GM18868 (cell line): ENCODE results near the gene DDHD1.

Source experiments
- ATAC-seq: cut with Tn5 transposase; IDR thresholded peaks from one replicate; pipeline ENCODE4 v1.9.1; 2021; ENCODE audit warnings: mild to moderate bottlenecking, moderate library complexity; ENCODE audit not compliant: unreplicated experiment

The DDHD1 gene

DNA sequence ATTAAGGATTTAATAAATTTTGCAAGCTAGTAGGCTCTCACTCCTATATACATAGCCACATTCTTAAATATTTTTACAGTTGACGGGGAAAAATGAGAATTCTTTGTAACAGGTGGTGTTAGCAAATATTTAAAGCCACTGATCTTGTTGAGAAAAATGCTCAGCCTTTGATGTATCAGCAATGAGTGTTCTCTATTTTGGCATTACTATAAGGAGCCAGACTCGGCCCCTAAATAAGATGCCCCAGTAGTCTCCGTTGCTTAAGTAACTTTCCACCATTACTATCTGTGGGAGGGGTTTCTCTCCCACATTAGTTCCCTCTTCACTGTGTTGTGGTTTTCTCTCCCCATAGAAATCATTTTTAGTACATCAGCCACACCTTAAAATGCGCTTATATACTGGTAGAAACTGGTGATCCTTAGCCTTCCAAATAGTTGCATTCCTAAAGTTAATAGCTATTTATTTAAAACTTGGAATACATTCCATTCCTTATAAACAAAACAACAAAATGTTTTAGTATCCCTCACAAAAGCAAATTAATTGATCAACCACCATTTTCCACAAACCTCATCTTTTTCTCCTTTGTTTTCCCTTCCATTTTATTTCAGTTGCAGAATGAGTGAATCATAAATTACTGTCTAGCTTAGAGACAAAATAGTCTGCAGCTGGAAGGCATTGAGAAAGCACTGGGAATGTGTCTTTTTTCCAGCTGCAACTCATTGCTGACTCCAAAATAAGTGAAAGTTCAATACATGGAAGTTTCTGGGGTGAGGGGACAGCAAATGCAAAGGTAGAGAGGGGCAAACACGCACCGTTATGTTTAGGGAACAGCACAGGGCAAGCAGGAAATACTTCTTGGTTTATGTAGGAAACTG lies 117.5 kb downstream of the DDHD1 start:
- no peak for ATAC-seq

DNA sequence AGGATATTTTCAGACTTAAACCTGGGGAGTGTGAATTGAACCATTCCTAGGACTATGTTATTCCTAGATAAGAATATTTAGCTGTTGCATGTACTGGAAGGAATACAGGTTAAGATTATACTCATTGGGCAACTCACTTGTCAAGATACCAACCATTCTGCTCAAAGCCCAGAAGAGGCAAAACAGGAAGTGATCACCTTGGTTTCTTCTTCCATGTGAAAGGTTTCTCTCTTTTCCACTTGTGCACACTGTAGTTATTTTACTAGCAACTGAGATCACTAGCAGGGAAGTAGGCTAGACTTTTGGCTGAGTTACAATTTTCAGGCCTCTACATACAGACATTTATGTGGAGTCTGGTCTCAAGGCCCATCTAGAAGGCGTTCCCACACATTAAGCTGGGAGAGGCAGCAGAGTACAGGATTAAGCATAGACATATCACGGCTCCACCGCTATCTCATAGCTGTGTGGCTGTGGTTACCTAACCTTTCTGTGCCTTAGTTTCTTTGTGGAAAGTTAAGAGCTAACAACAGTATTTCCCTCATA lies 118.4 kb downstream of the DDHD1 start:
- no peak for ATAC-seq

DNA sequence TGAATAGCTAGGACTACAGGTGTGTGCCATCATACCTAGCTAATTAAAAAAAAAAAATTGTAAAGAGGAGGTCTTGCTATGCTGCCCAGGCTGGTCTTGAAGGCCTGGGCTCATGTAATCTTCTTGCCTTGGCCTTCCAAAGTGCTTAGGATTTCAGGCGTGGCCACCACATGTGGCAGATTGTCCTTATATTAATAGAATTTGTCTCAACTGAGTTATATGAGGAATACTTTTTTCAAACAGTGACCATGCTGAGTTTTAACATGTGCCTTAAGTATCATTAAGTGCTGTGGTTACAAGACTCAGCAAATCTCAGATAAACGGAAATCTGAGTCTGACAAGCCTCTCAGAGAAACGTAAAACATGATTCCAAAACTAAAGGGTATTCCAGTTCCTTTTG lies 119.1 kb downstream of the DDHD1 start:
- ATAC-seq: no peak

DNA sequence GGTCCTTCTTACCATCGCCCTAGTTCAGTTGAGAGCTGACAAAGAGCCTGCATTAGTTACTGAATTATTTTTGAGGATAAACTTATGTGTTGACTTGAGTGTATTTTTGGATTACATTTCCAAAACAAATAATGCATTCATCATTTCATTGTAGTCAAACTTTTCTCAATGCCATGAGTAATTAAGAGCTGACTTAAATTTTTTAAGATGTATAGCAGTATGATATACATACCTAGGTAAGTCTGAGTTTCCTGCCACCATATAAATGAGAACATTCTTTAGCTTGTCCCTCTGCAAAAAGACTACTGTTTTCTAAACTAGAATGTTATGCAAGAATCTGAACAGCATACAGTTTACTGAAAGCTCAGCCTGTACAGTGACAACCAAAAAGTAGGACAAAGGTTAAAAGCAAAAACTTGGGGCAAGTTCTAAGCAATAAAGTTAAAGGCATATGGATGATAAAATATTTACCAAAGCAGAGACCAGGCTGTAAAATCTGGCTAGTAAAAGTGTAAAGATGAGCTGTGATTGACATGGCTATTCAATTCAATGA lies 120.2 kb downstream of the DDHD1 start:
- ATAC-seq: no peak

DNA sequence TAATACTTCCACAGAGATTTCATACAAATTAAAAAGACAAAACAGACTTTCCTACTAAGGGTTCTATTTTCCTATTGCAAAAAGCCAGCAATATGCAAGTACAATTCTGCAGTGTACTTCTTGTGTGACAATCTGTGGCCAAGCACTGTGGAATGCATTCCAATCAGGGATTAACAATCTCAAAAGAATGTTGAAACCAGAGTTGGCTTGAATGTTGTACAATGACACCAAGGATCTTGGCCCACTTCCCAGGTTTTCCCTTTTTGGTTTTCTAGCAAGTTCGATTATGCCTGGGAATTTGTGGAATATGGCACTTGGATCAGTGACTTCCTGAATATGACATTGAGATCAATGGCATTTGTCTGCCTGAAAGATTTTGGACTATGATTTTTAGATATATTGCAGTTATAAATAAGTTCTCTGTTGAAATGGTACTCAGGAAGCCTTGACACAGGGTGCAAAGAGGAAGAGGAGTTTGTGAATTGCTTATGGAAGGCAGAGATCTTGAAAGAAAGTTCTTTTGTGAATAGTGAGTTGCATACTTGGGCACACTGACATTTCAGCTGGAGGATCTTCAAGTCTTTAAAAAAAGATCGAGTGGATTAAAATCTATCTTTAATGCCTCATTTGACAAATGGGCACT lies 120.8 kb downstream of the DDHD1 start:
- no peak for ATAC-seq

DNA sequence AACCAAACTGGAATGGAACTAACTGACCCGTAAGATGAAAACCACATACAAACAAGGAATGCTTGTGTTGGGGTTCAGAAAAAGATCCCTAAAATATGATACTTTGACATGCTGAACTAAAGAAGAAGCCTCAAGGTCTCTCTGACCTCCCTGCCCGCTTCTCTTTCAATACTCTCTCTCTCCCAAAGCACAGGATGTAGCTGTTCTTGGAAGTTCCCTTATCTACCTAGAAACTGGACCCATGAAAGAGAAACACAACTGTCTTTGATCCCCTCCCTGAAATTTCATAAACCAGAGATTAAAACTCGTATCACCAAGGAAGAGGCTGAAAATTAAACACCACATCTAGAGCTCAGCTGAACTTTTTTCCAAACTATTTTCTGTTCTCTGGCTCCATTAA lies 125.6 kb downstream of the DDHD1 start:
- ATAC-seq: no peak

DNA sequence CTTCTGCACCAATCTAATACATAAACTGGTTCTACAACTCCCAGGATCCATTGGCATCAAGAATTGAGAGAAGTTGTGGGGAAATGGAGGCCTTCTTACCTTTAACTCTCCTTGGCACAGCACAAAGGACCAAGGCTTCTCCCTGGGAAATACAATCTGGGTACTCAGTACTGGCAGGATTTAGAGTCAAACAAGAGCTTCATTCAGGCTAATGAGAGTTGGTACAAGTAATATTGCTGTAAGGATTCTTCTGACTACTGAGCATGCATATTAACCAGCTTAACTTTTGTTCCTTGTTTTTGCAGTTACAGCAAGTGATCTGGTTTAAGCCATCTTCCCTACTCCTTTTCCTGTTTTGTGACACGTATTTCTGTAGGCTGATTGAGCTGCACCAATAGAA lies 126.1 kb downstream of the DDHD1 start:
- no peak for ATAC-seq

DNA sequence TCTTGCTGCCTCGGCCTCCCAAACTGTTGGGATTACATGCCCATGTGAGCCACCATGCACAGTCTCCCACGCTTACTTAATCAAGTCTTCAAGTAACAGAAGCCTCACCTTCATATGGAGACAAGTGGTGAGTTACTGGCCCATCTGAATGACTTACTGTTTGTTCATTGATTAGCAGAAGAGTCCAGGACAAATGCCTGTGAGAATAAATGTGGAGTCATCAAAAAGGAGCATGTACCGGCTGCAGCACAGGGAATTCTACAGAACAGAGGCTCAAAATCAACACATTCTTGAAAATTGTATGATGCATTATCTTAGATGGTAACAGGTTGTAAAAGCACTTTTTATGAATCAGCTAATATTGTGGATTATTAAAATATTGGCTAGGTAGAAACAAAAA lies 129.8 kb downstream of the DDHD1 start:
- ATAC-seq: no peak

DNA sequence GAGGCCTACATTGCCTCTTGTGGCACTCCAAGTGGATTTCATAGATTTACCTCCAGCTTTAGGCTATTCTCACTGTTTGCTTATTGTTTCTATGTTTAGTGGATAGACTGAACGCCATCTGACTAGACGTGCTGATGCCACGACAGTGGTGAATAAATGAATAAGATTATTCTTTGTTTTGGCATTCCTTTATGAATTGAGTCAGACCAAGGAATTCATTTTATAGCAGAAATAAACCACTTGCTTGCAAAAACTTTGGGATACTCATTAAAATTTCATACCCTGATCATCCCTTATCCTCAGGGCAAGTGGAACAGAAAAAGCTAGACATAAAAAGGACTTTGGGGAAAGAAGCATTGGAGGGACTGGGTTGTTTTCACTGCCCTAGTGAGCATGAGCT lies 130.5 kb downstream of the DDHD1 start:
- no peak for ATAC-seq

DNA sequence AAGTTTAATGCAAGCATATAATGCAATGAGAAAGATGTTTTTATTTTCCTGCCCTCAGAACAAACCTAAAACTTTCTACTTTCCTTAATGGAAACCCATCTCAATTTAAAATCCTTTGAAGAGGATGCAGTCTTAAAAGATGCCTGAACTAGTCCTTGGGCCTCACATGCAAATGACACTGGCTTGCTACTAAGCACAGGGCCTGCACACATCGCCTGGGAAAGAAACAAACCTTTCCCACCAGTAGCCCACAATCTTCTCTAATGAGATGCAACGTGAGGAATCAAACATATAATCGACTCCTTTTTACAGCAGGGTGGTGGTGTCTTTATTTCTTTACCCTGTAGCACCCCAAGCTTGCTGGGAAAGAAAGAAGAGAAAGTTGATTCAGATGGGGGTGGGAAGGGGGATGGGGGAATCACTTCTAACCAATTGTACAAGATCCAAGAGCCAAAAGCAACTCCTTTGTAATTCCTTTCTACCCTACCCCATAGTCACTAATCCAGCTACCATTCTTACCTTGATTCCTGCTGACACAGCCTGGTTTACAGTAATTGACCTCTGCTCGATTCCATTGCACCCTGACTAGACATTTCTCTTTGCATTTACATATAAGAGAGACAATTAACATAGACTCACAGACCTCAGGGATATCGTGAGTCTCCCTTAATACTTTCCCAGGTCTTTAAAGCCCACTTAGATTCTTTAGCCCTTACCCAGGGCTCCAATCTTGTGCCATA lies 132.8 kb downstream of the DDHD1 start:
- no peak for ATAC-seq

DNA sequence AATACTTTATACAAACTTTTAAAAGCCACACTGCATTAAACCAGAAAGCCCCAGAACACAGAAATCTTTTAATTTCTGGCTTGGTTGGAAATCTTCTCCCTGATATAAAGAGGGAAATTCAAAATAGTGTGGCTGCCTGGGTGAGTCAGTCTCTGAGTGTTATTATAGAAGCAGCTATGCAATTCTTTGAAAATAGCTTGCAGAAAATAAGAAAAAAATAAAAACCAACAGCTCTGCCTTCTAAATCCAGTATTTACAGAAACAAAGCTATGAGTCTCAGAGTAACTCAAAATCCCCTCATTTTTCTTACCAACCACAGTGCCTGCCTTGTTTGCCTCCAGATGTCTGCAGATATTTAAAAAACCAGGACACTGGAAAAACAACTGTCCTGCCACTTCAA lies 133.7 kb downstream of the DDHD1 start:
- no peak for ATAC-seq

DNA sequence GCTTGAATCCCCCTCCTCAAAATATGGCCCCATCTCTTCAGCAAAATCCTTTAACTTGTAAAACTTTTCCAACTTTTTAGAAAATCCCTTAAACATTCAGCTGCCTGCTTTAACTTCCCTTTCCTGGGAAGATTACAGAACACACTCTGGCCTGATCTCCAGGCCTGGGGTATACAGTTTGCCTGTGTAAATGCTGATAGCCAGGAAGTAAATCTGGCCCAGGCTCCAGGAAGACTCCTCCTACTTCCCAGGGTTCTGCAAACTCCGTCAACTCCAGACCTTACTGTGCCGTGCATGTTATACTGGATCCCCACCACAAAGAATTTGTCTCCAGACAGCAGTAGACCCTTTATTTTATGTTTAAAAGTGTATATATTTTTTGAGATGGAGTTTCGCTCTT lies 135.3 kb downstream of the DDHD1 start:
- ATAC-seq: no peak

DNA sequence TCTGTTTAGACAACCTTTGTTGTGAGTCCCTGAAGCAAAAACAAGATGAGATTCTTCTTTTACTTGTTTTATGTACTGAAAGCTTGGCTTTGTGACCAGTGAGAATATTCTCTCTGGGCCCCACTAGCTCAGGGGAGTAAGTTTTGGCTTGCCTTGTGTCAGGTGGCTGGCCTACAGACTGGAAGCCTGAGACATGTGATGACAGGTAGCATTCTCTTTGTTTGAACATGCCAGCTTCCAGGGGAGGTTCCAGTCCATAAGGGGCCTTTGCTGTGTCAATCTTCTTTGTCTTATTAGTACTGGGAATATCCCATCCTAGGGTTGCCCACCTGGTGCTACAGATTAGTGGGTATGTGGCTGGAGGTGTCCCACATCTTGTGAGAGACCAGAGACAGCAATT lies 136.2 kb downstream of the DDHD1 start:
- no peak for ATAC-seq

DNA sequence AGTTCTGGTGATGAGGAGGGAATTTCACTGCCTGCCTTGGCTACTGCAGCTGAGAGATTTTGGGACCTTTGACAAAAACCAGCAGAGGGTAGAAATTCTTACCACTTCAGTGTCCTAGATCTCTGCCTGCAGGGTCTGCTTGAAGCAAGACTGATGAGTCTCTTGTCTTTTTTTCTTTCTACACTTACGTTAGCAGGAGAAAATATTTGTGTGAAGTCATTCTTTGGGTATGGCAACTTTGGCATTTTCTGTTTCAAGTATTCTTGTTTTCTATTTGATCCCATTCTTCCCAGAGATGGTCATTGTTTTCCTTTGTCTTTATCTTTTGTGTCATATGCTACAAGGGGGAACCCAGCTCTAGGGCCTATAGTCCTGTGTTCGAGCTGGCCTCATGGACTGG lies 136.6 kb downstream of the DDHD1 start:
- no peak for ATAC-seq

DNA sequence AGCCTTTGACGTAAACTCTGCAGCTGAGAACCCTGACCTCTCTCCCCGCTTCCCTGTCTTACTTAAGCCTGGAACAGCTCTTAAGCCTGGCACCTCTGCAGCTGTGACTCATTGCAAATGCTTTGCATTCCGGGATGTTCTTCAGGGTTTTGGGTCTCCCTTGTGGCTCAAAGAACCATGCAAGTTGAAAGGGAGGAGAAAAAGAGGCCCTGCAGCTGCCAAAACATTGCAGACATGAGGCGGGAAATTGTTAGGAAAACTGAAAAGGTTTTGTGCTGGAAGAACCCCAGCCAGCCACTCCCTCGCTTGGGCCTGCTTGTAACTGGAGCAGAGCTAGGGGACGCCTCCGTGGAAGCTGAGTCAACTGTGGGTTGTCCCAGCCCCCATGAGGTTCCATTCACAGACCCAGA lies 142.1 kb downstream of the DDHD1 start:
- ATAC-seq: no peak

DNA sequence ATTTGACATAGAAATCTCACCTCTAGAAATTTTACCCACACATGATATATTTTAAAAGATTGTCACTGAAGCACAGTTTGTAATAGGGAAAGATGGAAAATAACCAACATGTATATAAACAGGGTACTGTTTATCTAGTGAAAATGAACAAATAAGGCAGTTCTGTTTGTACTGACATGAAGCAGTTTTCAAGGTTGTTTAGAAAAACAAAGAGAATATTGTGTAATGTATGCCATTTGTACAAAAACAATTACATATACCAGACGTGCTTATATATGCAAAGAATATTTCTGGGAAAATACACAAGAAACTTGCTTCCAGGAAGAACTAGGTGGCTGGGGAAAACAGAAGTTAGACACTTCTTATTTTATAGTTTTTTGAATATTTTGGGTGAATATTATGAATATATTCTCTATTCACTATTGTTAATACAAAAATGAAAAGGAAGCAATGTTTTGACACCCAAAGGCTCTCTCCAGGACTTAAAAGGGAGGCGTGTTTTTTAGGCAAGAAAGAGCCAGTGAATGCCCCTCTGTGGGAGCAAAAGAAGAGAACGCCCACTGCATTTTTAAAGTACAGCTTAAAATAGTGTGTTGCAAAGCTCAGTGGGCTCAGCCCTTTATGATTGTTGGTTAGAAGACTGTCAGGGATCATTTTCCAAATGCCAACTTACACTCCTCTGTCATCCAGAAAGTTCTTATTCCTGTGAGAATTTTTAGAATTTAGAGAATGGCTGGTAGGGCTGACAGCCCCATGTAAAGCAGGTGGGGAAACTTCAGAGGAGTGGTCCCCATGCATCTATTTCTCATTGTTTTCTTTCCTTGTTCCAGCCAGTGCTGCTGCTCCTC lies 142.7 kb downstream of the DDHD1 start:
- no peak for ATAC-seq

DNA sequence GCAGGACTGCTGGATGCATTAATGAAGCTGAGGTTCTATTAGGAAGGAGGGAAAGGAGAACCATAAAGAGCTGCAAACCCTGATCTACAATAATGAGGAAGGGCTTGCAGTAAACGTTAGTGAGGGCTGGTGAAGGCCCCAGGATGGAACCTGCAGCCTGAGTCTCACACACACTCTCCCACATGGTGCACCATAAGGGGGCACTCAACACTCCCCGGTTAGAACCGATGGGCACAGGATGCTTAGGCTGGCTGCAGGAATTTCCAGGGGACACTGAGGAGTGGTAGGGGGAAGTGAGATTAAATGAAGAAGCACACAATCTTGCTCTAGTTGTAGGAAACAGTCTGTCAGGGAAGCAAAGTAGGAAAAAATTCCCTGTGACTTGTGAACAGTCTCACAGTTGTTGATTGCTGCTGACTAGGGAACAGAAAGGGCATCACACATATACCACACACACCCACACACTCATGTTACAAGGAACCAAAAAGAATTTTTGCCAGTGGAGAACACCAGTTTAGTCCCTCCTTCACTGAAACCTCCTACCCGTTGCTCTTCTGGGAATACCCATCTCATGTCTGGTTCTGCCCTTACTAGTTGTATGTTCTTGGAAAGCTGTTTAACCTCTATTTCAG lies 146.1 kb downstream of the DDHD1 start:
- no peak for ATAC-seq

DNA sequence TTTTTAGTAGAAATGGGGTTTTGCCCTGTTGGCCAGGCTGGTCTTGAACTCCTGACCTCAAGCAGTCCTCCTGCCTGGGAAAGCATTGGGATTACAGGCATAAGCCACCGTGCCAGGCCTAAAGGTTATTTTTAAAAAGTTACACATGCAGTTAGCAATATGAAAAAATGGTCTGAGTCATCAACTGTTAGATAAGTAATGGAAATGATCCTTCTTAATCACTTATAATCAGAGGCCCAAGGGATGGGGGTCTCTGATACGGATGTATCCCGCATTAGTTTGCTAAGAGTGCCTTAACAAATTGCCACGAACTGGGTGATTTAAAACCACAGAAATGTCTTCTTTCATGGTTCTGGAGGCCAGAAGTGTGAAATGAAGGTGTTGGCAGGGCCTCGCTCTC lies 148.1 kb downstream of the DDHD1 start:
- no peak for ATAC-seq

DNA sequence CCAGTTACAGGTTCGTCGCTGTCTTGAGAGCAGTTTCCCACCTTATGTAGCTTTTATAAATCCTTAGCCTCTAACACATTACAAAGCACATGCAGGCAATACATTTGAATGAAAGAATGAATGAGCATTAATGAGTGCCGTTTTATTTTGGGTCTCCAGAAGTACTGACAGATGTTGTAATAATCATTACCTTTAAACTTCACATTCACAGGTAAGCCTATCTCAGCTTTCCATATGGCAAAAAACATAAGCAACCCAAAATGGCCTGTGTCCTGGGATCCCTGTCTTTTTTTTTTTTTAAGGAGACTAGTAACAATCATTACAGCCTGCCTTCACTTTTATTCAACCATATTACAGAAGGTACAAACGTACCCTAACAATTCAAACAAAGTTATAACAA lies 149.3 kb downstream of the DDHD1 start:
- no peak for ATAC-seq

DNA sequence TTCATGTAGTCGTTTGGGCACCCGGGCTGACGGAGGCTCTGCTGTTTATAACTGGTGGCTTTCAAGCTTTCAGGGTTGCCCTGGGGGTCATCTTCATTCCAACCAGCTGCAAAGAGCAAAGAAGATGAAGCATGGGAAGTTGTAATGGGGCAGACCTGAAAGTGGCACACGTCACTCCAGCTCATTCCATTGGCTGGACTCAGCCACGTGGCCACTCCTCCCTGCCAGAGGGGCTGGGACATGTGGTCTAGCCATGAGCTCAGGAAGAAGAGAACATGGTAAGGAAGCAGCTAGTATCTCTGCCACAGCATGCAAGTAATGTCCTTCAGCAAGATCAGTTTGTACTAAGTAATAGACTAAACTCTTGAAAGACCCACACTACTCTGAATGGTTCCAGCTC lies 150.5 kb downstream of the DDHD1 start:
- ATAC-seq: no peak
